PC-9 (cell line): ENCODE results near the gene POU2F3.

Source experiments
- CTCF ChIP-seq: fragments of 200-600 bp; sonication (generic); conservative IDR thresholded peaks from 2 replicates; pipeline ENCODE4 v1.6.1; 2017; ENCODE audit warnings: mixed run types, antibody characterized with exemption, mild to moderate bottlenecking, moderate library complexity
- EZH2 ChIP-seq: fragments of 200-600 bp; sonication (generic); IDR thresholded peaks from 2 replicates; pipeline ENCODE4 v1.8.0; 2017; ENCODE audit warnings: antibody characterized with exemption, low read depth

GRCh38 chr11:120280600-120281051, 40.7 kb downstream of the POU2F3 start:
- TF ChIP-seq CTCF: no peak
- no peak for TF ChIP-seq EZH2
